T-cell (primary cell): Measurements from ENCODE around the gene WASHC2C. TPM values are rescaled to one million over a fixed set of nuclear protein-coding genes. Genes with fewer than 3 reads are reported as not detected.
A peak's percentile ranks its signal among the peaks of the same experiment; 100 is the strongest.
"Not testable (repeated sequence)": the region's sequence is repeated elsewhere in the genome, so short reads cannot be mapped to it uniquely, and the experiment has no call there.

Experiments
- ATAC-seq, 4 experiments: fragments of 200-7000 bp in 3 of 4; fragments of 150-1000 bp in 1 of 4; cut with Tn5 transposase; replicated peaks in 1 of 4; 1 replicate in 3 of 4; 2 replicates in 1 of 4; pipeline ENCODE4 v1.10.0; 2021; ENCODE audit warnings: moderate library complexity in 3 of 4, mild to moderate bottlenecking in 2 of 4, moderate number of reproducible peaks in 1 of 4
- CTCF ChIA-PET, 2 donors: fragments of 300-600 bp; sonication (Branson Sonifier 250); formaldehyde crosslinking; loops; one replicate each; lab custom pipeline; 2022; ENCODE audit warnings: antibody characterized with exemption in 2 of 2; lab: Charles Lee
- POLR2A ChIA-PET, 2 donors: fragments of 300-600 bp; sonication (Branson Sonifier 250); formaldehyde crosslinking; loops; one replicate each; lab custom pipeline; 2022; ENCODE audit warnings: antibody characterized with exemption in 2 of 2; lab: Charles Lee
- DNase-seq, 35 experiments: peaks; one replicate each; pipeline versions ENCODE4 v3.0.0 to v3.0.0-alpha.2; 2013 to 2023
- H3K27ac ChIP-seq: one replicate; pipeline ENCODE4 v1.5.1; 2013; ENCODE audit warnings: low read length
- H3K27me3 ChIP-seq, 2 experiments: replicated peaks in 1 of 2; 1 replicate in 1 of 2; 2 replicates in 1 of 2; pipeline versions ENCODE4 v1.6.1 to v1.7.0; 2013; ENCODE audit warnings: low read length in 1 of 2, mixed read lengths in 1 of 2; ENCODE audit not compliant: control insufficient read depth in 2 of 2, insufficient read depth in 2 of 2; ENCODE audit errors: extremely low read depth in 1 of 2
- H3K36me3 ChIP-seq, 2 donors: 1 replicate in 1 of 2; 2 replicates in 1 of 2; pipeline versions ENCODE4 v1.6.1 to v1.7.0; 2013; ENCODE audit warnings: low read length in 1 of 2; ENCODE audit not compliant: control insufficient read depth in 2 of 2, insufficient read depth in 1 of 2; ENCODE audit errors: extremely low read depth in 1 of 2
- H3K4me1 ChIP-seq, 2 experiments: 1 replicate in 1 of 2; 2 replicates in 1 of 2; pipeline versions ENCODE4 v1.6.1 to v1.7.0; 2013; ENCODE audit warnings: low read length in 2 of 2, mixed read lengths in 1 of 2; ENCODE audit not compliant: insufficient read depth in 2 of 2, control insufficient read depth in 1 of 2; ENCODE audit errors: extremely low read depth in 1 of 2
- H3K4me3 ChIP-seq, 2 donors: 1 replicate in 1 of 2; 2 replicates in 1 of 2; pipeline versions ENCODE4 v1.5.1 to v1.7.0; 2013; ENCODE audit warnings: mild to moderate bottlenecking in 2 of 2, low read length in 1 of 2, moderate library complexity in 1 of 2; ENCODE audit not compliant: control insufficient read depth in 1 of 2; ENCODE audit errors: extremely low read depth in 1 of 2
- H3K9me3 ChIP-seq: 2 replicates; pipeline ENCODE4 v1.7.0; 2013
- H3K27ac Mint-ChIP-seq, 2 donors: one replicate each; pipeline ENCODE4 v1.8.0; 2020 to 2021; ENCODE audit warnings: mild to moderate bottlenecking in 2 of 2, mixed read lengths in 2 of 2
- H3K27me3 Mint-ChIP-seq, 2 donors: one replicate each; pipeline ENCODE4 v1.8.0; 2021 to 2022; ENCODE audit warnings: mixed read lengths in 2 of 2
- H3K36me3 Mint-ChIP-seq: one replicate; pipeline ENCODE4 v1.8.0; 2021; ENCODE audit warnings: mixed read lengths
- H3K4me1 Mint-ChIP-seq, 3 donors: one replicate each; pipeline ENCODE4 v1.8.0; 2020 to 2022; ENCODE audit warnings: mixed read lengths in 3 of 3, mild to moderate bottlenecking in 1 of 3
- H3K4me3 Mint-ChIP-seq, 3 donors: one replicate each; pipeline ENCODE4 v1.8.0; 2020 to 2022; ENCODE audit warnings: mild to moderate bottlenecking in 3 of 3, mixed read lengths in 3 of 3, moderate library complexity in 3 of 3
- H3K9me3 Mint-ChIP-seq, 3 donors: one replicate each; pipeline ENCODE4 v1.8.0; 2020 to 2022; ENCODE audit warnings: mixed read lengths in 3 of 3
- WGBS: methylation state at CpG from one replicate; pipeline ENCODE4 v1.1.5; 2013; ENCODE audit warnings: missing lambda C conversion rate; ENCODE audit not compliant: insufficient coverage; 5-methylcytosine and 5-hydroxymethylcytosine counted together
- total RNA-seq, 35 experiments: library from RNA in 6 of 35; stranded (reverse) in 6 of 35; fragments of 120-200 nt in 1 of 35; gene quantifications; one replicate each; pipeline versions ENCODE4 v1.2.1 to v1.2.4 and lab custom pipeline; 2013 to 2026

The WASHC2C gene
- total RNA-seq, 5 donors from 2014 or later (not counting 1 experiment from before 2014, with no cell fraction given) = 51.3 to 66.6 (median 62.5) TPM

- H3K4me1 Mint-ChIP-seq, H3K4me1 ChIP-seq, ATAC-seq, H3K27me3 Mint-ChIP-seq, H3K27ac Mint-ChIP-seq, H3K9me3 Mint-ChIP-seq, H3K4me3 Mint-ChIP-seq, DNase-seq, H3K4me3 ChIP-seq, H3K9me3 ChIP-seq, POLR2A ChIA-PET, H3K27me3 ChIP-seq, CTCF ChIA-PET, H3K27ac ChIP-seq: not testable (repeated sequence)
- peaks cover 48% of the 10 kb centered on the region for H3K36me3 Mint-ChIP-seq
- 100% methylated on average over 2 of the region's 8 CpGs for WGBS
- peaks cover 0 to 14% of the 10 kb centered on the region in 2 donors for H3K36me3 ChIP-seq
Observed at GRCh38 chr10:45789991-45790390, 62.9 kb downstream of the WASHC2C start.

GRCh38 chr10:45790694-45791426, 63.8 kb downstream of the WASHC2C start:
- H3K4me3 Mint-ChIP-seq = not testable (repeated sequence)

GRCh38 chr10:45794761-45795160, 67.7 kb downstream of the WASHC2C start:
- H3K4me3 Mint-ChIP-seq, H3K9me3 ChIP-seq, H3K36me3 ChIP-seq, H3K27me3 Mint-ChIP-seq, H3K9me3 Mint-ChIP-seq, H3K4me1 Mint-ChIP-seq, H3K27me3 ChIP-seq, DNase-seq, H3K4me1 ChIP-seq, H3K4me3 ChIP-seq, H3K27ac ChIP-seq, CTCF ChIA-PET, ATAC-seq, POLR2A ChIA-PET, H3K27ac Mint-ChIP-seq: not testable (repeated sequence)
- peaks cover 33% of the 10 kb centered on the region for H3K36me3 Mint-ChIP-seq
- WGBS = 100% methylated on average over 1 of the region's 2 CpGs

More at GRCh38 chr10:45790694-45791426, 63.8 kb downstream of the WASHC2C start:
- H3K9me3 ChIP-seq, POLR2A ChIA-PET, H3K4me3 ChIP-seq, CTCF ChIA-PET, DNase-seq, H3K27me3 Mint-ChIP-seq, H3K27ac ChIP-seq, ATAC-seq, H3K27me3 ChIP-seq, H3K4me1 ChIP-seq, H3K9me3 Mint-ChIP-seq, H3K4me1 Mint-ChIP-seq, H3K27ac Mint-ChIP-seq: not testable (repeated sequence)
- peaks cover 0 to 10% of the 10 kb centered on the region in 2 donors for H3K36me3 ChIP-seq
- WGBS = 83% methylated on average over 1 of the region's 6 CpGs
- peaks cover 45% of the 10 kb centered on the region for H3K36me3 Mint-ChIP-seq

GRCh38 chr10:45803060-45804010, 76.3 kb downstream of the WASHC2C start:
- CTCF ChIA-PET, H3K9me3 Mint-ChIP-seq, H3K36me3 Mint-ChIP-seq, DNase-seq, H3K27ac Mint-ChIP-seq, H3K4me3 Mint-ChIP-seq, H3K4me1 ChIP-seq, H3K27me3 ChIP-seq, POLR2A ChIA-PET, H3K4me3 ChIP-seq, ATAC-seq, H3K9me3 ChIP-seq, H3K4me1 Mint-ChIP-seq, H3K36me3 ChIP-seq: not testable (repeated sequence)
- WGBS = 92% methylated on average over 5 of the region's 13 CpGs
- H3K27me3 Mint-ChIP-seq = peaks cover 2 to 10% of the 10 kb centered on the region in 2 donors
- peak overlapping the region; percentile 6 for H3K27ac ChIP-seq

- H3K4me1 ChIP-seq, DNase-seq, POLR2A ChIA-PET, H3K36me3 ChIP-seq, H3K27ac Mint-ChIP-seq, H3K9me3 ChIP-seq, H3K36me3 Mint-ChIP-seq, H3K9me3 Mint-ChIP-seq, H3K27ac ChIP-seq, H3K27me3 ChIP-seq, H3K4me3 Mint-ChIP-seq, H3K4me1 Mint-ChIP-seq, H3K4me3 ChIP-seq, ATAC-seq, CTCF ChIA-PET: not testable (repeated sequence)
- H3K27me3 Mint-ChIP-seq = peaks cover 2 to 10% of the 10 kb centered on the region in 2 donors
- WGBS = no CpG with 5 or more reads among the region's 2 CpGs
Observed at GRCh38 chr10:45804996-45805395, 77.9 kb downstream of the WASHC2C start.

GRCh38 chr10:45809837-45810236, 82.8 kb downstream of the WASHC2C start:
- POLR2A ChIA-PET = no interaction called here
- CTCF ChIA-PET = no interaction called here
- Mint-ChIP-seq H3K9me3 (no peaks in the 10 kb centered on the region), H3K36me3 (no peaks in the 10 kb centered on the region), H3K4me1 (no peaks in the 10 kb centered on the region), H3K27ac (no peak overlapping the region), H3K4me3 (no peak overlapping the region), H3K27me3 (peaks cover 4 to 10% of the 10 kb centered on the region in 2 donors)
- H3K27ac ChIP-seq = no peak overlapping the region
- peaks cover 0 to 9% of the 10 kb centered on the region in 2 experiments for H3K27me3 ChIP-seq
- H3K9me3 ChIP-seq = no peaks in the 10 kb centered on the region
- DNase-seq (no peak), ATAC-seq (no peak)
- H3K4me3 ChIP-seq = no peak overlapping the region
- no peaks in the 10 kb centered on the region for H3K36me3 ChIP-seq
- no peaks in the 10 kb centered on the region for H3K4me1 ChIP-seq
- 96% methylated on average over 2 of the region's 4 CpGs for WGBS
